Measurements from ENCODE around the gene BTBD9. TPM values are rescaled to one million over a fixed set of nuclear protein-coding genes. Genes with fewer than 3 reads are reported as not detected.
"Not testable (repeated sequence)": the region's sequence is repeated elsewhere in the genome, so short reads cannot be mapped to it uniquely, and the experiment has no call there.

Gene BTBD9
- total and polyA plus RNA-seq, 4 donors, result 8.7 to 73.9 (median 28.3) TPM

GRCh38 chr6:38133932-38134703, 505.6 kb downstream of the BTBD9 start:
- WGBS, 2 donors, result 75 to 91% methylated on average over 7 of the region's 7 CpGs
- ATAC-seq (ENCODE audit: insufficient read depth, low FRiP score), result peak; percentile 16
- Histone ChIP-seq H3K27me3 (ENCODE audit: control insufficient read depth in 3 of 3, insufficient read depth in 3 of 3, low read length in 2 of 3) (no peaks in the 10 kb centered on the region), H3K36me3 (ENCODE audit: control insufficient read depth in 4 of 4, insufficient read depth in 4 of 4, low read length in 4 of 4) (peaks cover 0 to 4% (median 0%) of the 10 kb centered on the region in 4 donors), H3K9me3 (ENCODE audit: control insufficient read depth in 4 of 4, insufficient read depth in 3 of 4, low read length in 3 of 4) (peaks cover 0 to 2% (median 0%) of the 10 kb centered on the region in 4 donors), H3K4me3 (no peak overlapping the region), H3K4me1 (ENCODE audit: control insufficient read depth in 5 of 5, insufficient read depth in 5 of 5, low read length in 5 of 5) (peaks cover 0 to 10% (median 2%) of the 10 kb centered on the region in 5 donors), H3K9ac (ENCODE audit: insufficient read depth in 1 of 2, low read length in 2 of 2) (no peak overlapping the region), H3K27ac (ENCODE audit: low read depth in 1 of 2, low read length in 1 of 2) (no peak overlapping the region)
- TF ChIP-seq CTCF (IDR thresholded peaks at IDR 0.05; ENCODE audit: control extremely low read depth, extremely low read depth), result no peak
- DNase-seq, result no peak

GRCh38 chr6:38131527-38131965, 508.2 kb downstream of the BTBD9 start:
- DNase-seq (peak in 2 of 3 donors; percentile 23 to 52), ATAC-seq (ENCODE audit: insufficient read depth, low FRiP score) (peak; percentile 65)
- TF ChIP-seq CTCF (IDR thresholded peaks at IDR 0.05; ENCODE audit: control extremely low read depth, extremely low read depth), result no peak
- H3K36me3 ChIP-seq (ENCODE audit: control insufficient read depth in 4 of 4, insufficient read depth in 4 of 4, low read length in 4 of 4), result peaks cover 0 to 6% (median 2%) of the 10 kb centered on the region in 4 donors
- H3K9ac ChIP-seq (ENCODE audit: insufficient read depth in 1 of 2, low read length in 2 of 2), result no peak overlapping the region
- H3K9me3 ChIP-seq (ENCODE audit: control insufficient read depth in 4 of 4, insufficient read depth in 3 of 4, low read length in 3 of 4), result peaks cover 0 to 6% (median 0%) of the 10 kb centered on the region in 4 donors
- H3K4me3 ChIP-seq, result no peak overlapping the region
- no peaks in the 10 kb centered on the region for H3K27me3 ChIP-seq (ENCODE audit: control insufficient read depth in 3 of 3, insufficient read depth in 3 of 3, low read length in 2 of 3)
- no peak overlapping the region for H3K27ac ChIP-seq (ENCODE audit: low read depth in 1 of 2, low read length in 1 of 2)
- peaks cover 0 to 10% (median under 1%) of the 10 kb centered on the region in 5 donors for H3K4me1 ChIP-seq (ENCODE audit: control insufficient read depth in 5 of 5, insufficient read depth in 5 of 5, low read length in 5 of 5)

- WGBS, 2 donors, result 99% methylated on average over 4 of the region's 4 CpGs
- ATAC-seq (ENCODE audit: insufficient read depth, low FRiP score) (no peak), DNase-seq (no peak)
- H3K4me3 ChIP-seq, result no peak overlapping the region
- no peak for TF ChIP-seq CTCF (IDR thresholded peaks at IDR 0.05; ENCODE audit: control extremely low read depth, extremely low read depth)
- no peak overlapping the region for H3K27ac ChIP-seq (ENCODE audit: low read depth in 1 of 2, low read length in 1 of 2)
- H3K27me3 ChIP-seq (ENCODE audit: control insufficient read depth in 3 of 3, insufficient read depth in 3 of 3, low read length in 2 of 3), result no peaks in the 10 kb centered on the region
- peaks cover 0 to under 1% (median 0%) of the 10 kb centered on the region in 5 donors for H3K4me1 ChIP-seq (ENCODE audit: control insufficient read depth in 5 of 5, insufficient read depth in 5 of 5, low read length in 5 of 5)
- H3K9ac ChIP-seq (ENCODE audit: insufficient read depth in 1 of 2, low read length in 2 of 2), result no peak overlapping the region
- peaks cover 0 to 5% (median 2%) of the 10 kb centered on the region in 4 donors for H3K36me3 ChIP-seq (ENCODE audit: control insufficient read depth in 4 of 4, insufficient read depth in 4 of 4, low read length in 4 of 4)
- H3K9me3 ChIP-seq (ENCODE audit: control insufficient read depth in 4 of 4, insufficient read depth in 3 of 4, low read length in 3 of 4), result peaks cover 0 to 6% (median under 1%) of the 10 kb centered on the region in 4 donors
These were observed 512.4 kb downstream of the BTBD9 start for GRCh38 chr6:38127284-38127683.

- not testable (repeated sequence) for DNase-seq; H3K27ac ChIP-seq (ENCODE audit: low read depth in 1 of 2, low read length in 1 of 2); H3K4me3 ChIP-seq; H3K9me3 ChIP-seq (ENCODE audit: control insufficient read depth in 4 of 4, insufficient read depth in 3 of 4, low read length in 3 of 4); ATAC-seq (ENCODE audit: insufficient read depth, low FRiP score); H3K27me3 ChIP-seq (ENCODE audit: control insufficient read depth in 3 of 3, insufficient read depth in 3 of 3, low read length in 2 of 3); H3K36me3 ChIP-seq (ENCODE audit: control insufficient read depth in 4 of 4, insufficient read depth in 4 of 4, low read length in 4 of 4); H3K9ac ChIP-seq (ENCODE audit: insufficient read depth in 1 of 2, low read length in 2 of 2)
- peaks cover 0 to 19% (median 7%) of the 10 kb centered on the region in 5 donors for H3K4me1 ChIP-seq (ENCODE audit: control insufficient read depth in 5 of 5, insufficient read depth in 5 of 5, low read length in 5 of 5)
- 97 to 98% methylated on average over 39 to 40 of the region's 40 CpGs for WGBS, 2 donors
These were observed 515.4 kb downstream of the BTBD9 start for GRCh38 chr6:38124224-38124926.
